Jurkat, Clone E6-1 (cell line): Measurements from ENCODE around the gene MED25.

Experiments used
- DNase-seq: peaks from one replicate; pipeline ENCODE4 v3.0.0-alpha.2; 2011; ENCODE audit warnings: low read depth, low spot score
- H3K4me3 ChIP-seq: 2 replicates; pipeline ENCODE4 v1.5.1; 2011; ENCODE audit warnings: mild to moderate bottlenecking, low read length, control low read depth, moderate library complexity

MED25 gene

DNA sequence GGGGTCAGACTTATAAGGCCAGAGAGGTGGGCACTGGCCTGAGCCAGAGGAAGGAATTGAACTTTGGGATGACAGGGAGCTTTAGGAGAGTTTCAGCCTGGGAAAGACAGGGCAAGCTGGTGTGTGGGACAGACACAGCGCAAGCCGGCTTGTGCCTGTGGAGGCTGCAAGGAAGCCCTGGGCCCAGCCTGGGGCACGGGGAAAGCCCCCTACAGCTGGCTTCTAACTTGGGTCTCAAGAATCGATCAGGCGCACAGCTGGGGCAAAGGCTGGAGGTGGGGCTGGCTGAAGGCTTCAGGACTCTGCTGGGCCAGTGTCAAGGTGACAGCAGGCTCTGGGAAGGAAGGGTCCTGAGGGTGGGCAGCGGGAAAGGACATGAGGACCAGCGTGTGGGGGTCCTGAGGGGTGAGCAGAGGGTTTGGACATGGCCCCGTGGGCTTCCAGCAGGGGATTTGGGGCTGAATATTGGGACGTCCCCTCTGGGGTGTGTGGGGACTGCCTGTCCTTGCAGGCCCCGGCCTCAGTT, 35.8 kb downstream of the MED25 start:
- DNase-seq = no peak
- no peak overlapping the region for H3K4me3 ChIP-seq

DNA sequence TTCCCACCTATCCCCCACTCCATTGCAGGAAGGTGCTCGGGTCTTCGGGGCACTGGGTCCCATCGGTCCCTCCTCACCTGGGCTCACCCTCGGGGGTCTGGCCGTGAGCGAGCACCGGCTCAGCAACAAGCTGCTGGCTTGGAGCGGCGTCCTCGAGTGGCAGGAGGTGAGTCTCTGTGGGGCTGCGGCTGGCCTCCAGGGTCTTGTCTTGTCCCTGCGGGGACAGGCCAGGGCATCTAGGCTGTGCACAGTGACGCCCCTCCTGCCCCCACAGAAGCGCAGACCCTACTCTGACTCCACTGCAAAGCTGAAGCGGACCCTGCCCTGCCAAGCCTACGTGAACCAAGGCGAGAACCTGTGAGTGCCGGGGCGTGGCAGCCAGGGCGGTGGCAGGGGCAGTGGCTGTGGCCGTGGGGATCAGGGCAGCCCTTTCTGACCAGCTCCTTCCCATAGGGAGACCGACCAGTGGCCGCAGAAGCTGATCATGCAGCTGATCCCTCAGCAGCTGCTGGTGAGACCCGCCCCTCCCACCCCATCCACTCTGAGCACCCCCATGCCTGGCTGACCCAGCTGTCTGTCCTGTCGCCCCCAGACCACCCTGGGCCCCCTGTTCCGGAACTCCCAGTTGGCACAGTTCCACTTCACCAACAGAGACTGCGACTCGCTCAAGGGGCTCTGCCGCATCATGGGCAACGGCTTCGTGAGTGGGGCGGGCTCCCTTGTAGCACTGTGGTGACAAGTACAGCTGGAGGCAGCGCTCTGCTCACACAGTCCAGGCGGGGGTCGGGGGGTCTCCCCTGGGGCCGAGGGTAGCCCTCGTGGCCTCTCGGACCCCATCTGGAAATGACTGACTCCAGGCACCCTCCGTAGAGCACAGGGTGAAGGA, 36.5 kb downstream of the MED25 start:
- DNase-seq = no peak
- no peak overlapping the region for H3K4me3 ChIP-seq

DNA sequence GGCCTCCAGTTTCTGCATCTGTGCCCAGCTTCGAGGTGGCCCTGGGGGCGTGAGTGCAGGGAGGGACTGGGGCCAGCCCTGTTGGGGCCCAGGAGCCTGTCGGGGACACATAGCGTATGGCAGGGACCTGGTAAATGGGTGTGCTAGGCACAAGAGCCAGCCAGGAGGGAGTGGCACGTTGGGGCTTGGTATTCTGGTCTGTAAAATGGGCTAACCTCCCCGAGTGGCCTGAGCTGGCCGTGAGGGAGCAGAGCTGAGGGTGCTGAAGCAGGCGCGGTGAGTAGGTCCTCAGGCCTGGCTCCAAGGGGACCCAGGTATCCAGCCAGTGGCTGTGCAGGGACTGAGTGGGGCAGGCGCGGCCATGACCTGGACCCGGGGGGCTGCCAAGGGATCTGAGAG, 37.2 kb downstream of the MED25 start:
- DNase-seq = no peak
- H3K4me3 ChIP-seq = no peak overlapping the region

DNA sequence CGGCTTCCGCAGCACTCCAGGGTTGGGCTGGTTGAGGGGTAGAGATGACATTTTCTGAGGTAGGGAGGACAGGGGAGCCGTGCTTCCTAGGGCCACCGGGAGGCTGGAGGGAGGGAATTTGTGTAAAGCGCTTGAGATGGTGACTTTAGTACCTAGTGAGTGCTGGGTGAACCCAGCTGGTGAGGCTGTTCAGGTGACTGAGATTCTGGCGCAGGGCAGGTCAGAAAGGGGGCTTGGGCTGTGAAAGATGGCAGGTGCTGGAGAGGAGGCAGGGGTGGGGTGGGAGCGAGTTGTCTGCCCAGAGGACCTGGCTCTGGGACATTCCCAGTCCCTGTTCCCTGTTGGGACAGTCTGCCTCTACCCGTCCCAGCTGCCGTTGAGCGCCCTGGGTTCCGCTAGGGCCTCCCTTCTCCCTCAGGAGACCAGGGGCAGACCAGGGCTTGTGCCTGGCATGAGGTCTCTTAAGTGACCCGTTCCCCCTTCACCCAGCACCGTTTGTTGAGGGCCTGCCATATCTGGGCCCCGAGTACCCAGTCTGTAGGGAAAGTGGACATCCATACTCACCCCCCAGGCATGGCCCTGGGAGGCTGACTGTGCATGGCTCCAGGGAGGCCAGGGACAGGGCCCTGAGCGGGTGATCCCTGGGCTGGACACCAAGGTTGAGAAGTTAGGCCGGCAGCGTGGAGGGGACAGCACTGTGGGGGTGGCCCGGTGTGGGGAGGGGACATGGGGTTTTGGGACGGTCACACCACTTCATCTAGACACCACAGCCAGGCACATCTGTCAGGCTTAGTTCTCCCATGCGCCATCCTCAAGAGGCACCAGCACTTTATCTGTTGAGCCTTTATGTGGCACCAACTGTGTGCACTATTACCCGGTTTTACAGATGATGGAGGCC, 37.8 kb downstream of the MED25 start:
- H3K4me3 ChIP-seq = no peak overlapping the region
- DNase-seq = no peak

DNA sequence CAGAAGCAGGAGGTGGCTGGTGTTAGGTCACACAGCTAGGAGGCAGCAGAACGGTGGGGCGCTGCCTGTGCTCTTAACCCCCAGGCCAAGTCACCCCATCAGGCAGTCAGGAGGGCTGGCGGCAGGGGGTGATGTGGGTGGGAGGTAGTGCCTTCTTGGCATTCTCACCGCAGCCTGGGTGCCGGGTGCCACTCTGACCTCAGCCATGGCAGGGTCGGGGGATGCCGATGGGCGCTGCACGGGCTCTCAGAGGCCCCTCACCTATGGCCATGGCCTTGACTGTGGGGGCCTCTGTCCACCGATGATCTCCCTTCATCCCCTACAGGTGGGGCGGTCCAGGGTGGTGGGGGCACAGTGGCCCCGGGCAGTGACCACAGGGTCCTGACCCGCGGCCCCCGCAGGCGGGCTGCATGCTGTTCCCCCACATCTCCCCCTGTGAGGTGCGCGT, 38.5 kb downstream of the MED25 start:
- H3K4me3 ChIP-seq = no peak overlapping the region
- no peak for DNase-seq

DNA sequence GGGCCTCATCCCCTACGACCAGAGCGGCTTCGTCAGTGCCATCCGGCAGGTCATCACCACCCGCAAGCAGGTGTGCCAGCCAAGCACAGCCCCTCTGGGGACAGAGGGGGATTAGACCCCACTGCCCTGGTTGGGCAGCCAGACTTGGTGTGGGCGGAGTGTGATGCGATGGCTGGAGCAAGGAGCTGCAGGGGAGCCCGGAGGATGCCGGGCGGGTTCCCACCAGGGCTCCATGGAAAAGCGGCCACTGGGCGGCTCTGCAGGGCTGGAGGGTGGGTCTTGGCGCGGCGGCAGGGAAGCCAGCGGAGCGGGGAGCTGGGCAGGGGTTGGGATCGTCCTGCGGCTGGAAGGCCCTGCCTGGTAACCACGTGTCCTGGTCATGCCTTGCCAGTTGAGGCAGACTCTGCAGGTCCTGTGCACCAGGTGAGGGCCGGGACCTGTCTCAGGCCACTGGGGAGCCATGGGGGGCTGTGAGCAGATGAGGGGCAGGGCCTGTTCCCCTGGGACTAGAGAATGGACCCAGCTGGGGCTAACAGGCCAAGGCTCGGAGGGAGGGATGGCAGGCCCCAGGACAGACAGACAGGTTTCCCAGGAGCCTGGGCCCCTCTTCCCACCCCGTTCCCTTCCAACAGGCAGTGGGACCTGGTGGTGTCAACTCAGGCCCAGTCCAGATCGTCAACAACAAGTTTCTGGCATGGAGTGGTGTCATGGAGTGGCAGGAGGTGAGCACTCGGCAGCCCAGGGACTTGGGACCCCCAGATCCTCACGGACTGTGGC, 39.2 kb downstream of the MED25 start:
- no peak for DNase-seq
- H3K4me3 ChIP-seq = no peak overlapping the region

DNA sequence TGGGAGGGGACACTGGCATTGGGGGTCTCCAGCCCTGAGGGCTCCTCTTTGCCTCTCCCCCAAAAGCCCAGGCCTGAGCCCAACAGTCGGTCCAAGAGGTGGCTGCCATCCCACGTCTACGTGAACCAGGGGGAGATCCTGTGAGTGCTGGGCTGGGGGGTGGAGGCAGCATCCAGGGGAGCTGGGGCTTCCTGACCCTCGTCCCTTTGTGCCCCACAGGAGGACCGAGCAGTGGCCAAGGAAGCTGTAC, 39.7 kb downstream of the MED25 start:
- no peak for DNase-seq
- no peak overlapping the region for H3K4me3 ChIP-seq

DNA sequence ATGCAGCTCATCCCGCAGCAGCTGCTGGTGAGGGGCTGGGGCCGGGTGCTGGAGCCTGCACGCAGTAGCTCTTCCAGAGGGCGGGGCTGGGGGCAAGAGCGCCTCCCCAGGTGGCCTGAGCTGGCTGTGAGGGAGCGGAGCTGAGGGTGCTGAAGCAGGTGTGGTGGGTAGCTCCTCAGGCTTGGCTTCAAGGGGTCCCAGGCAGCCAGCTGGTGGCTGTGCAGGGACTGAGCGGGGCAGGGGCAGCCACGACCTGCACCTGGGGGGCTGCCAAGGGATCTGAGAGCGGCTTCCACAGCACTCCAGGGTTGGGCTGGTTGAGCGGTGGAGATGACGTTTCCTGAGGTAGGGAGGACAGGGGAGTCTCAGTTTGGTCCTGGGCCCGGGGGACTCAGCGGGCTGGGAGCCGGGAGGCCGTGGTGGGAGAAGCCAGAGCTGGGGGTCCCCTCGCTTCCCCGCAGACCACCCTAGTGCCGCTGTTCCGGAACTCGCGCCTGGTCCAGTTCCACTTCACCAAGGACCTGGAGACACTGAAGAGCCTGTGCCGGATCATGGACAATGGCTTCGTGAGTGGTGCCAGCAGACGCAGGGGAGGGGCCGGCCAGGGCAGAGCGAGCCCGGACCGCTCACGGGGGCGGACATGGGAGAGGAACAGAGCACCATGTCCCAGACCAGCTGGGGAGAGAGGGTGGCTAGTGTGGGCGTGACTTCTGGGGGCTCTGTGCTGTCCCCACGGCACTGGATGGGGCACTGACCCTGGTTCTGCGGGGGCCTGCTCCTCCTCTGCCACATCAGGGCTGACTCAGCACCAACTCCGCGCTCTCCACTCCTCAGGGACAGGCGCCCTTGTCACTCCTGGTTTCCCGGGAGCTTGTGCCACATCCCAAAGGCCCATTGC, 40.2 kb downstream of the MED25 start:
- no peak overlapping the region for H3K4me3 ChIP-seq
- no peak for DNase-seq

DNA sequence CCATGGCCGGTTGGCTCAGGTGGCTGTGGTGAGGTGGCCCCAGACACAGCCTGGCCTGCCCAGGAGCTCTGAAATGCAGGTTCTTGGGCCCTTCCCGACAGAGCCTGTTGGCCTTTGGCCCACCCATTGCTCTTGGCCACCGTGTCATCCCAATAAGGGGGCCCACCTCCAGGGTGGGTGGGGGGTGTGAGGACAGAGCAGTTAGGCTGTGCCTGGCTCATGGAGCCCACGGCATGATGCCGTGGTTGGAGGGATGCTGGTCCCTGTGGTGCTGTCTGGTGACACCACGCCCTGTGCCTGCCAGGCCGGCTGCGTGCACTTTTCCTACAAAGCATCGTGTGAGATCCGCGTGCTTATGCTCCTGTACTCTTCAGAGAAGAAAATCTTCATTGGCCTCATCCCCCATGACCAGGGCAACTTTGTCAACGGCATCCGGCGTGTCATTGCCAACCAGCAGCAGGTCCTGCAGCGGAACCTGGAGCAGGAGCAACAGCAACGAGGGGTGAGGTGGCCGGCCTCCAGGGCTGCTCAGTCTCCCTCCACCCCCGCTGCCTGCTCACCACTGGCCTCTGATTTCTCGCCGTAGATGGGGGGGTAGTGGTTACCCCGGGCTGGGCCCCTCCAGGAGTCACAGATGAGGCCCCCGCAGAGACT, 41.7 kb downstream of the MED25 start:
- no peak for DNase-seq
- no peak overlapping the region for H3K4me3 ChIP-seq

DNA sequence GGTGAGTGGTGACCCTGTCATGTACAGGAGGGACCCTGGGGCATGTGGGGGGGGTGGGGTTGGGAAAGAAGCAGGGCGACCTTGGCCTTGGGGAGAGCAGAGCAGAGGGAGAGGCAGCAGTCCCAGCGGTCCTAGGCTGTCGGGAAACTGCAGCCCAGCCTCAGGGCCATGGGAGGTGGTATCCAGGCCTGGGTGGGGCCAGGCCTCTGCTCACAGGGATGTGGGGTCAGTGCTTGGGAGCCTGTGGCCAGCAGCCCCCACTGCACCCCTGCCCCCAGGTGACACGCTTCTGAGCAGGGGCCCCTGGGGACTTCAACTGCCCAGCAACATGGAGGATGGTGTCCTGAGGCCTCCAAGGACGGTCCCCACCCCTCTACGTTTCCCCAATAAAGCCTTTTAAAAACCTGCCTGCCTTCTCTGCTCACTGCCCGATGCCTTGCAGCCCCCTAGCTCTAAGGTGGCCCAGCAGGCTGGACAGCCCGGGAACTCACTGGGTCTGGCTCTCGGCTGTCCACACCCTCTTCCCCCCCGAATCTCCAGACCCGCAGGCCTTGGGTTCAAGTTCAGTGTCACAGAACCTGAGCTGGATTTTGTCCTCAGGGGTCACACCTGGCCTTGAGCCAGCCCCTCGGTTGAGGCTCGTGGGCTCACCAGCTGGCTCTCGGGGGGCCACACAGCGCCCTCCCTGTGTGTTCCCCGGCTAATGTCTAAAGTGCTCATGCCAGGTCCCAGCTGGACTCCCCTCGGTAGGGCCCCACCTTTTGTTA, 42.4 kb downstream of the MED25 start:
- H3K4me3 ChIP-seq = no peak overlapping the region
- no peak for DNase-seq

DNA sequence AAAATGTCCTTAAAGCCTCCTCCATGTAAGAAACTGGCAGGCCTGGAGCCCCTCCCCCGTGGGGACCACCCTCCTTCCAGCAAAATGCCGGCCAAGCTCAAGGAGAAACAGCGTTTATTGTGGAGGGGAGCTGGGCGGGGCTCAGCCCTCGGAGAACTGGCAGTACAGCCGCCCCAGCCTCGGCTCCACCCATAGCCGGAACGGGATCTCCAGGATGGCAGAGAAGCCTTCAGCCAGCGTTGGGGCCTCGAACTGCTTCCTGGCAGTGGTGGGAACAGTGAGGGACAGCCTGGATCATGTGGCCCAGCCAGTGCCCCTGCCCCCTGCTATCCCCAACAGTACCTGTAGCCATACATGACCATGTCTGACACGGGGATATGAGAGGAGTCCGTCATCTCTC, 43.0 kb downstream of the MED25 start:
- no peak overlapping the region for H3K4me3 ChIP-seq
- no peak for DNase-seq

DNA sequence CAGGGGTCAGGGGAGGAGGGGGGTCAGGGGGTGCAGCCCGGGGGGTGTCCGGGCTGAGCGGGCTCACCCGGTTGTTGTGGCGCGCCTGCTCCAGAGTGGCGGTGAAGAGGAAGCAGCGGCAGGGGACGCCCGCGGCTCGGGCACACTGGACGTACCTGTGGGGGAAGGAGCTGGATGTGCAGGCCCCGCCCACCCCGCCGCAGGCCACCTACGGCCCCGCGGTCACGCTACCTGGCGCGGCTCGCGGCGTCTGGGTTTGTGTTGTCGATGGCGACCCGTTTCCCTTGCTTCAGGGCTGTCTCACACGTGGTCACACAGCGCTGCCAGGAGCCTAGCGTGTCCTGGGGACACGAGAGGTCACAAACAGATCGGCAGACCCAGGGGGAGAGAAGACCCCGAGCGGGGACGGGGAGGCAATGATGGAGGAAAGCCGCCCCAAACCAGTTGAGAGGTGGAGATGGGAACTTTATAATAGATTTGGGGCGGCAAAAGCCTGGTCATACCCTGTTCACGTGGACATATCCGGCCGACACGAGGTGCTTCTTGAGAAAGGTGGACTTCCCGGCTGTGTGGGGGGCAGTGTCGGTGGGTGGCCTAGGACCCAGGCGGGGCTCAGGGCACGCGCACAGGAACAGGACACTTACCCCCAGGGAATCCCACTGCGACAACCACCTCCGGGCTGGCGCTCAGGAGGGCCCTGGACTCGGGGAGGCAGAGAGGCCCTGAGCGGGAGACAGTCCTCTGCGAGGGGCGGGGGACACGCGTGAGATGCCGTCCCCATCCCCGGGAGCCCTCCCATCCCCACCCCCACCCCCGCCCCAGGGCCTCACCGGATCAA, 43.7 kb downstream of the MED25 start:
- no peak overlapping the region for H3K4me3 ChIP-seq
- no peak for DNase-seq

DNA sequence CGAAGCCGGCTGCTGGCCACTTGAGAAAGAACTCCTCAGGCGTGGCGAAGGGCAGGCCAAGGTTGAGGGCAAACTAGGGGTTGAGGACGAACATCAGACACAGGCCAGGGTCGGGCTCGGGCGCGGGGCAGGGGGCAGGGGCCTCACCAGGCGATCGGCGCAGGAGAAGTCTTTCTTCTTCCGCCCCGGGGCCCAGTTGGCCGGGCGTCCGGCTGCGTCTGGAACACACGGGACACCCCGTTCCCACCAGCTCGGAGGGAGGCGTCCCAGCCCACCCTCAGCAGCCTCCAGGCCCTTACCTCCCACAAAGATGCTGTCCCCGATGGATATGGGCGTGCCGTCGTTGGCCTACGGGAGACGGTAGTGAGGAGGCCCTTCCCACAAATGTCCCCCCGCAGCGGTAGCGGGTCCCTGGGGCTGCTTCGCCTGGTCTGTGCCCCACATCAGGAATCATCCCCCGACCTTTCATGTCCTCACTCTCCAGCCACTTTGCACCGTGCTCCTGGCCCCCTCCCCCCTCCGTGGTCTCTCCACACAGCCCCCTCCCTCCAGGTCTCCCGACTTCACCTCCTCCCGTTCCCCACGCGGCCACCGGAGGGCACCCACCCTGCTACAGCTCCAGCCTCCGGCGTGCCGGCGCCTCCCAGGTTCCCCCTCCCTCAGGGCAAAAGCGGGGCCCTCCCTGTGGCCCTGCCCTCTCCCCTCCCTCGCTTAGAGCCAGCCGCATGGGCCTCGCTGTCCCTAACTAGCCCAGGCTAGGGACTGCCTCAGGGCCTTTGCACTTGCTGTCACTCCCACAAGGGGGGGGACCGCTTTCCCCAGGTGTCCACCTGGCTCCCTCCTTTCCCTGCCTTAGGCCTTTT, 44.5 kb downstream of the MED25 start:
- no peak overlapping the region for H3K4me3 ChIP-seq
- no peak for DNase-seq

DNA sequence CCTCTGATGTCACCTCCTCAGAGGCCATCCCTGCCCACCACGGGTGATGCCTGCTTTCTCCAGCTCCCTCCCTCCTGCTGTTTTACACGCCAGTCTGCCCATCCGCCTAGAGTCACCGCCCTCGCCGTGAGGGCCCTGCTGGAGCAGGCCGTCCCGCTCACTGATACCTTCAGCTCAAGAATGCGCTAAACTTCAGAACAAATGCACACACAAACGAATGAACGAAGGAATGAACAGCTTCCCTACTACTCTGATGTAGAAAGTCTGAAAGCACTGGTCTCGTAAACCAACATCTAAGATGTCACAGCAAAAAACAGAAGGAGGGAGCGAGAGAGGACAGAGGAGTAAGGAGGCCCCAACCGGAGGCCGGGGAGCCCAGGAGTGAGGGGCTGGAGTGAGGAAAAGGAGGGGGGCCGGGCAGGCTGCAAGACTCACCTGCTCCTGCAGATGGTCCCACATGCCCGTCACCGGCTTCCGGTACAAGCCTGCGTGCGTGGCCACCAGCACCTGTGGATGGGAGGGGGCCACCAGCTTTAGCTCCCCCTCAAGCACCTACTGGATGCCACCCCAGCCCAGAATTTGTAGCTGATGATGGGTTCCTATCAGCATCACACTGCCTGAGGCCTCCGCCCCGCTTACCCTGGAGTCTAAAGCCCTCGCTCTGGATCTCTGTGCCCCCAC, 45.3 kb downstream of the MED25 start:
- no peak overlapping the region for H3K4me3 ChIP-seq
- DNase-seq = no peak

DNA sequence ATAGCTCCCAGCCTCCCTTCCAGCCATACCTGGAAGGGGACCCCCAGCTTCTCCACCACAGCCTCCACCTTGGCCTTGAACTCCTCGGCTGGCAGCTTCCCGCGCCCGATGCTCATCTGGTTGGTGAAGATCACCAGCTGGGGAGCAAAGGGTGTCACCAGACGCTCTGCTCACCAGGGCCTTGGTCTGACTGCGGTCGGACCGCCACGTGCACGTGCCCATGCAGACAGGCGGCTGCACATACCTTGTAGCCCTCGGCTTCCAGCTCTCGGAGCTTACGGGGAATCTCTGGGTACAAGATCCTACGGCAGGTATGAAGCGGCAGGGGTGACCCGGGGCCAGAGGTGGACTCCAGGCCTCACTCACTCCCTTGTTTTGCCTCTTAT, 45.8 kb downstream of the MED25 start:
- DNase-seq = no peak

More for the DNA sequence above, 45.8 kb downstream of the MED25 start:
- no peak overlapping the region for H3K4me3 ChIP-seq
